GM23338 (cell line): ENCODE results near the gene NDUFB8. TPM values are rescaled to one million over a fixed set of nuclear protein-coding genes. Genes with fewer than 3 reads are reported as not detected.

Source experiments
- ATAC-seq: fragments of 200-7000 bp; cut with Tn5 transposase; 3 replicates; pipeline ENCODE4 v1.9.1; 2020
- DNase-seq: peaks from one replicate; pipeline ENCODE4 v3.0.0-alpha.2; 2015; ENCODE audit warnings: low spot score
- H2AFZ ChIP-seq: fragments of 200-600 bp; sonication (generic); 2 replicates; pipeline ENCODE4 v1.8.0; 2016; ENCODE audit warnings: antibody characterized with exemption, mild to moderate bottlenecking, moderate library complexity
- H3F3A ChIP-seq: fragments of 200-600 bp; sonication (generic); replicated peaks from 2 replicates; pipeline ENCODE4 v1.8.0; 2017; ENCODE audit warnings: antibody characterized with exemption, mixed run types, low read depth
- H3K27ac ChIP-seq: fragments of 200-600 bp; sonication (generic); 2 replicates; pipeline ENCODE4 v1.6.1; 2016; ENCODE audit warnings: low read depth
- H3K27me3 ChIP-seq: fragments of 200-600 bp; sonication (generic); 2 replicates; pipeline ENCODE4 v1.8.0; 2016; ENCODE audit warnings: mild to moderate bottlenecking, mixed run types, moderate library complexity; ENCODE audit not compliant: insufficient read depth
- H3K36me3 ChIP-seq: fragments of 200-600 bp; sonication (generic); 2 replicates; pipeline ENCODE4 v1.8.0; 2016; ENCODE audit warnings: mild to moderate bottlenecking; ENCODE audit not compliant: insufficient read depth
- H3K4me1 ChIP-seq: fragments of 200-600 bp; sonication (generic); 2 replicates; pipeline ENCODE4 v1.8.0; 2016; ENCODE audit warnings: mild to moderate bottlenecking, moderate library complexity; ENCODE audit not compliant: insufficient read depth
- H3K4me2 ChIP-seq: fragments of 200-600 bp; sonication (generic); 2 replicates; pipeline ENCODE4 v1.7.1; 2017; ENCODE audit warnings: mixed run types
- H3K4me3 ChIP-seq: fragments of 200-600 bp; sonication (generic); 2 replicates; pipeline ENCODE4 v1.6.1; 2016; ENCODE audit warnings: mixed run types
- H3K79me2 ChIP-seq: fragments of 200-600 bp; sonication (generic); replicated peaks from 2 replicates; pipeline ENCODE4 v1.8.0; 2017; ENCODE audit warnings: mild to moderate bottlenecking; ENCODE audit not compliant: insufficient read depth
- H3K9me2 ChIP-seq: fragments of 200-600 bp; sonication (generic); 2 replicates; pipeline ENCODE4 v1.8.0; 2017; ENCODE audit not compliant: insufficient read depth
- H4K20me1 ChIP-seq: fragments of 200-600 bp; sonication (generic); replicated peaks from 2 replicates; pipeline ENCODE4 v1.8.0; 2017; ENCODE audit warnings: mild to moderate bottlenecking; ENCODE audit not compliant: insufficient read depth
- H3K27ac Mint-ChIP-seq: 2 replicates; pipeline ENCODE4 v1.8.0; 2020; ENCODE audit warnings: inconsistent platforms, mild to moderate bottlenecking, moderate library complexity, mixed read lengths
- H3K27me3 Mint-ChIP-seq: 3 replicates; pipeline ENCODE4 v1.8.0; 2022; ENCODE audit warnings: low read depth, mild to moderate bottlenecking, moderate library complexity, mixed read lengths, inconsistent platforms; ENCODE audit not compliant: insufficient read depth, poor library complexity
- H3K36me3 Mint-ChIP-seq: 3 replicates; pipeline ENCODE4 v1.8.0; 2021; ENCODE audit warnings: low read depth, mild to moderate bottlenecking, inconsistent platforms, moderate library complexity, mixed read lengths
- H3K4me1 Mint-ChIP-seq: 3 replicates; pipeline ENCODE4 v1.8.0; 2020; ENCODE audit warnings: mild to moderate bottlenecking, inconsistent platforms, mixed read lengths
- H3K4me3 Mint-ChIP-seq: 3 replicates; pipeline ENCODE4 v1.8.0; 2021; ENCODE audit warnings: moderate library complexity, mild to moderate bottlenecking, inconsistent platforms, mixed read lengths
- H3K9me3 Mint-ChIP-seq: 3 replicates; pipeline ENCODE4 v1.8.0; 2020; ENCODE audit warnings: moderate library complexity, mild to moderate bottlenecking, inconsistent platforms, mixed read lengths
- EZH2phosphoT487 ChIP-seq: fragments of 200-600 bp; sonication (generic); IDR thresholded peaks from one replicate; pipeline ENCODE4 v1.8.1; 2018; ENCODE audit warnings: antibody characterized with exemption; ENCODE audit not compliant: unreplicated experiment
- JUNB ChIP-seq: IDR thresholded peaks from one replicate; pipeline ENCODE4 v1.6.1; 2016; ENCODE audit warnings: antibody characterized with exemption; ENCODE audit not compliant: unreplicated experiment
- NANOG ChIP-seq: IDR thresholded peaks from 2 replicates; pipeline ENCODE4 v1.6.1; 2016; ENCODE audit warnings: antibody characterized with exemption, borderline replicate concordance
- POLR2AphosphoS5 ChIP-seq: IDR thresholded peaks from 2 replicates; pipeline ENCODE4 v1.6.1; 2016; ENCODE audit warnings: antibody characterized with exemption, low read depth
- STAT1 ChIP-seq: IDR thresholded peaks from one replicate; pipeline ENCODE4 v1.6.1; 2016; ENCODE audit warnings: antibody characterized with exemption; ENCODE audit not compliant: unreplicated experiment
- ZNF114 ChIP-seq: fragments of 250-450 bp; sonication (Bioruptor Pico); IDR thresholded peaks from 2 replicates; pipeline ENCODE4 v1.5.0; 2020; ENCODE audit warnings: mild to moderate bottlenecking, moderate library complexity
- ZNF331 ChIP-seq: fragments of 250-450 bp; sonication (Bioruptor Pico); IDR thresholded peaks from 2 replicates; pipeline ENCODE4 v1.5.0; 2020; ENCODE audit warnings: low read depth, mild to moderate bottlenecking, moderate library complexity
- polyA plus RNA-seq: library from polyadenylated mRNA; unstranded; fragments of >200 nt; fragmentation: Nextera tagmentation; extraction: Ambion mirVana; gene quantifications from 2 replicates; pipeline ENCODE4 v1.2.1, GENCODE V29; 2016
- total RNA-seq: library from RNA; depleted of rRNA; stranded (reverse); fragments of >200 nt; shearing (Covaris generic); gene quantifications from 2 replicates; pipeline ENCODE4 v1.2.3, GENCODE V29; 2014
- TF ChIP-seq, protein P1 (sequence below): IDR thresholded peaks from one replicate; pipeline ENCODE4 v1.6.1; 2018; ENCODE audit warnings: antibody characterized with exemption; ENCODE audit not compliant: unreplicated experiment
- TF ChIP-seq, protein P2 (sequence below): IDR thresholded peaks from 2 replicates; pipeline ENCODE4 v1.6.1; 2016; ENCODE audit warnings: antibody characterized with exemption

The NDUFB8 gene
- total and polyA plus RNA-seq, 2 experiments from 2014 or later: 131 to 464 TPM

DNA sequence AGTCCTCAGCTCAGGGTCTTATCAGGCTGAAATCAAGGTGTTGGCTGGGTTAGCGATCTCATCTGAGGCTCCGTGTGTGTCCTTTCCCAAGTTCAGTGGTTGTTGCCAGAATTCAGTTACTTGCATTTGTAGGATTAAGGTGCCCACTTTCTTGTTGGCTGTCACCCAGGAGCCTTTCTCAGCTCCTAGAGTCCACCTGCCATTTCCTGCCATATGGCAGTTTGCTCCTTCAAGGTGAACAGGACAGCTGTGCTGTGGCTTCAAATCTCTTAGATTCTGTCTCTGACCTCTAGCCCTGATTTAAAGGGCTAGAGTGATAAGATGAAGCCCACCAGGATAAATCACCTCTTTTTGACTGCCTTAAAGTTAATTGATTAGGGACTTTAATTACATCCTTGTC, 5.1 kb upstream of the NDUFB8 start:
- Histone ChIP-seq H3K4me2 (no peak overlapping the region), H2AFZ (peak overlapping the region; percentile 79; the same call in 1 of the 2 replicates), H3K9me2 (no peaks in the 10 kb centered on the region), H3K4me1 (peaks cover 20% of the 10 kb centered on the region), H3K79me2 (peaks cover 38% of the 10 kb centered on the region), H3K4me3 (no peak overlapping the region), H3K36me3 (peaks cover 15% of the 10 kb centered on the region), H3K27me3 (no peaks in the 10 kb centered on the region), H3K27ac (no peak overlapping the region), H3F3A (no peaks in the 10 kb centered on the region), H4K20me1 (peaks cover 23% of the 10 kb centered on the region)
- TF ChIP-seq, protein P1, sequence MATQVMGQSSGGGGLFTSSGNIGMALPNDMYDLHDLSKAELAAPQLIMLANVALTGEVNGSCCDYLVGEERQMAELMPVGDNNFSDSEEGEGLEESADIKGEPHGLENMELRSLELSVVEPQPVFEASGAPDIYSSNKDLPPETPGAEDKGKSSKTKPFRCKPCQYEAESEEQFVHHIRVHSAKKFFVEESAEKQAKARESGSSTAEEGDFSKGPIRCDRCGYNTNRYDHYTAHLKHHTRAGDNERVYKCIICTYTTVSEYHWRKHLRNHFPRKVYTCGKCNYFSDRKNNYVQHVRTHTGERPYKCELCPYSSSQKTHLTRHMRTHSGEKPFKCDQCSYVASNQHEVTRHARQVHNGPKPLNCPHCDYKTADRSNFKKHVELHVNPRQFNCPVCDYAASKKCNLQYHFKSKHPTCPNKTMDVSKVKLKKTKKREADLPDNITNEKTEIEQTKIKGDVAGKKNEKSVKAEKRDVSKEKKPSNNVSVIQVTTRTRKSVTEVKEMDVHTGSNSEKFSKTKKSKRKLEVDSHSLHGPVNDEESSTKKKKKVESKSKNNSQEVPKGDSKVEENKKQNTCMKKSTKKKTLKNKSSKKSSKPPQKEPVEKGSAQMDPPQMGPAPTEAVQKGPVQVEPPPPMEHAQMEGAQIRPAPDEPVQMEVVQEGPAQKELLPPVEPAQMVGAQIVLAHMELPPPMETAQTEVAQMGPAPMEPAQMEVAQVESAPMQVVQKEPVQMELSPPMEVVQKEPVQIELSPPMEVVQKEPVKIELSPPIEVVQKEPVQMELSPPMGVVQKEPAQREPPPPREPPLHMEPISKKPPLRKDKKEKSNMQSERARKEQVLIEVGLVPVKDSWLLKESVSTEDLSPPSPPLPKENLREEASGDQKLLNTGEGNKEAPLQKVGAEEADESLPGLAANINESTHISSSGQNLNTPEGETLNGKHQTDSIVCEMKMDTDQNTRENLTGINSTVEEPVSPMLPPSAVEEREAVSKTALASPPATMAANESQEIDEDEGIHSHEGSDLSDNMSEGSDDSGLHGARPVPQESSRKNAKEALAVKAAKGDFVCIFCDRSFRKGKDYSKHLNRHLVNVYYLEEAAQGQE: no peak
- TF ChIP-seq JUNB (no peak), STAT1 (no peak)
- ATAC-seq: no peak
- DNase-seq: no peak
- Mint-ChIP-seq H3K27me3 (peaks cover 2% of the 10 kb centered on the region), H3K4me3 (no peak overlapping the region), H3K27ac (no peak overlapping the region), H3K4me1 (peaks cover 12% of the 10 kb centered on the region), H3K9me3 (no peaks in the 10 kb centered on the region), H3K36me3 (peaks cover 28% of the 10 kb centered on the region)

- Histone ChIP-seq H3K36me3 (no peaks in the 10 kb centered on the region; the same call in 1 of the 2 replicates), H3K27ac (no peak overlapping the region), H2AFZ (no peak overlapping the region), H3K4me2 (no peak overlapping the region), H3K79me2 (peaks cover 26% of the 10 kb centered on the region), H3K4me1 (peaks cover 17% of the 10 kb centered on the region), H4K20me1 (peaks cover 11% of the 10 kb centered on the region), H3K4me3 (no peak overlapping the region), H3F3A (no peaks in the 10 kb centered on the region), H3K27me3 (no peaks in the 10 kb centered on the region), H3K9me2 (no peaks in the 10 kb centered on the region)
- Mint-ChIP-seq H3K27ac (no peak overlapping the region), H3K27me3 (peaks cover 2% of the 10 kb centered on the region), H3K4me3 (no peak overlapping the region), H3K36me3 (peaks cover 8% of the 10 kb centered on the region), H3K4me1 (peaks cover 10% of the 10 kb centered on the region), H3K9me3 (no peaks in the 10 kb centered on the region)
- no peak for DNase-seq
- no peak for ATAC-seq
- TF ChIP-seq POLR2AphosphoS5 (no peak), JUNB (no peak), EZH2phosphoT487 (no peak), STAT1 (no peak), NANOG (no peak), ZNF114 (CRISPR knock-in tag) (no peak), ZNF331 (CRISPR knock-in tag) (no peak)
- TF ChIP-seq, protein P1: no peak
- TF ChIP-seq, protein P2, sequence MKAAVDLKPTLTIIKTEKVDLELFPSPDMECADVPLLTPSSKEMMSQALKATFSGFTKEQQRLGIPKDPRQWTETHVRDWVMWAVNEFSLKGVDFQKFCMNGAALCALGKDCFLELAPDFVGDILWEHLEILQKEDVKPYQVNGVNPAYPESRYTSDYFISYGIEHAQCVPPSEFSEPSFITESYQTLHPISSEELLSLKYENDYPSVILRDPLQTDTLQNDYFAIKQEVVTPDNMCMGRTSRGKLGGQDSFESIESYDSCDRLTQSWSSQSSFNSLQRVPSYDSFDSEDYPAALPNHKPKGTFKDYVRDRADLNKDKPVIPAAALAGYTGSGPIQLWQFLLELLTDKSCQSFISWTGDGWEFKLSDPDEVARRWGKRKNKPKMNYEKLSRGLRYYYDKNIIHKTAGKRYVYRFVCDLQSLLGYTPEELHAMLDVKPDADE: no peak
These were observed 2.1 kb upstream of the NDUFB8 start for GRCh38 chr10:100531761-100532160.
